ENCODE results near the gene OR2A5. TPM values are rescaled to one million over a fixed set of nuclear protein-coding genes. Genes with fewer than 3 reads are reported as not detected.

The OR2A5 gene
- total RNA-seq, 2 experiments from 2014 or later: not detected

- Mint-ChIP-seq H3K9me3 (peaks cover 2% of the 10 kb centered on the region), H3K4me1 (ENCODE audit: low read depth) (no peaks in the 10 kb centered on the region), H3K27ac (no peak overlapping the region), H3K27me3 (peaks cover 50% of the 10 kb centered on the region), H3K4me3 (no peak overlapping the region), H3K36me3 (ENCODE audit: low read depth) (no peaks in the 10 kb centered on the region)
- Histone ChIP-seq H3K4me1 (ENCODE audit: insufficient read depth, low read length) (no peaks in the 10 kb centered on the region), H3K27me3 (ENCODE audit: control insufficient read depth in 1 of 2, insufficient read depth in 2 of 2, low read length in 2 of 2) (peaks cover 0 to 3% of the 10 kb centered on the region in 2 experiments), H3K36me3 (ENCODE audit: insufficient read depth, low read length) (no peaks in the 10 kb centered on the region), H3K4me3 (ENCODE audit: low read length) (no peak overlapping the region), H3K27ac (ENCODE audit: low read depth in 1 of 2, low read length in 2 of 2) (no peak overlapping the region), H3K9me3 (ENCODE audit: control insufficient read depth in 1 of 2, insufficient read depth in 1 of 2, low read length in 2 of 2) (no peaks in the 10 kb centered on the region)
- CTCF ChIA-PET: no interaction called here
- DNase-seq (no peak), ATAC-seq (ENCODE audit: poor library complexity) (no peak)
- POLR2A ChIA-PET: no interaction called here
- TF ChIP-seq, protein P1, sequence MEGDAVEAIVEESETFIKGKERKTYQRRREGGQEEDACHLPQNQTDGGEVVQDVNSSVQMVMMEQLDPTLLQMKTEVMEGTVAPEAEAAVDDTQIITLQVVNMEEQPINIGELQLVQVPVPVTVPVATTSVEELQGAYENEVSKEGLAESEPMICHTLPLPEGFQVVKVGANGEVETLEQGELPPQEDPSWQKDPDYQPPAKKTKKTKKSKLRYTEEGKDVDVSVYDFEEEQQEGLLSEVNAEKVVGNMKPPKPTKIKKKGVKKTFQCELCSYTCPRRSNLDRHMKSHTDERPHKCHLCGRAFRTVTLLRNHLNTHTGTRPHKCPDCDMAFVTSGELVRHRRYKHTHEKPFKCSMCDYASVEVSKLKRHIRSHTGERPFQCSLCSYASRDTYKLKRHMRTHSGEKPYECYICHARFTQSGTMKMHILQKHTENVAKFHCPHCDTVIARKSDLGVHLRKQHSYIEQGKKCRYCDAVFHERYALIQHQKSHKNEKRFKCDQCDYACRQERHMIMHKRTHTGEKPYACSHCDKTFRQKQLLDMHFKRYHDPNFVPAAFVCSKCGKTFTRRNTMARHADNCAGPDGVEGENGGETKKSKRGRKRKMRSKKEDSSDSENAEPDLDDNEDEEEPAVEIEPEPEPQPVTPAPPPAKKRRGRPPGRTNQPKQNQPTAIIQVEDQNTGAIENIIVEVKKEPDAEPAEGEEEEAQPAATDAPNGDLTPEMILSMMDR (IDR thresholded peaks at IDR 0.05): no peak
- intact Hi-C loops (cut with DNase I, micrococcal nuclease): no loop called here
Measured at GRCh38 chr7:144057954-144058353, 9.2 kb downstream of the OR2A5 start.

- Histone ChIP-seq H3K9me3 (ENCODE audit: control insufficient read depth in 1 of 2, insufficient read depth in 1 of 2, low read length in 2 of 2) (no peaks in the 10 kb centered on the region), H3K4me1 (ENCODE audit: insufficient read depth, low read length) (no peaks in the 10 kb centered on the region), H3K27ac (ENCODE audit: low read depth in 1 of 2, low read length in 2 of 2) (no peak overlapping the region), H3K36me3 (ENCODE audit: insufficient read depth, low read length) (no peaks in the 10 kb centered on the region), H3K27me3 (ENCODE audit: control insufficient read depth in 1 of 2, insufficient read depth in 2 of 2, low read length in 2 of 2) (peaks cover 0 to 5% of the 10 kb centered on the region in 2 experiments), H3K4me3 (ENCODE audit: low read length) (no peak overlapping the region)
- no peak overlapping the region for H3K27ac Mint-ChIP-seq
- H3K36me3 Mint-ChIP-seq (ENCODE audit: low read depth): no peaks in the 10 kb centered on the region
- H3K27me3 Mint-ChIP-seq: peaks cover 56% of the 10 kb centered on the region
- ATAC-seq (ENCODE audit: poor library complexity) (no peak), DNase-seq (no peak)
- TF ChIP-seq, protein P1 (IDR thresholded peaks at IDR 0.05): no peak
- H3K4me3 Mint-ChIP-seq: no peak overlapping the region
- ChIA-PET POLR2A (no interaction called here), CTCF (no interaction called here)
- intact Hi-C loops (cut with DNase I, micrococcal nuclease): no loop called here
- H3K9me3 Mint-ChIP-seq: peaks cover 2% of the 10 kb centered on the region
- H3K4me1 Mint-ChIP-seq (ENCODE audit: low read depth): no peaks in the 10 kb centered on the region
Measured at GRCh38 chr7:144063710-144064109, 15.0 kb downstream of the OR2A5 start.

DNA sequence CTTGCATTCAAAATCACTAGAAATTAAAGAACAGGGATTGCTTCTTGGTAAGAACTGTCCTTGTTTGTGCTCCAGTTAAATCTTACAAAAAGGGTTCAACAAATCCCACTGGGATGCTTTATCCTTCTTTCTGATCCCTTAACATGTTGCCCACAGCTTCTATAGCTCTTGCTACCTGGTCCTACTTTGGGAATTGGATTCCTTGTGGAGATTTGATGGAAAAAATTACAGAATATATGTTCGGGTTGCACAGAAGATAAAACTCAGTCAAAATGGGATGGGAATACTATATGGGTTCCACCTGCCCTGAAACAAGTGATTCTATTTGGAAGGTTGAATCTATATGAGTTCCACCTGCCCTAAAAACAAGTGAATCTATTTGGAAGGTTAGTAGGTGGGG, 20.8 kb downstream of the OR2A5 start, which contains the start of gene OR2A25:
Gene OR2A25, plus strand, starts transcription at position 301 of the 400 bp plus-strand sequence. CDS start 4,409 bp downstream, outside the sequence.
- ChIA-PET POLR2A (no interaction called here), CTCF (no interaction called here)
- DNase-seq (no peak), ATAC-seq (ENCODE audit: poor library complexity) (no peak)
- Mint-ChIP-seq H3K27ac (no peak within 1 kb of the TSS), H3K36me3 (ENCODE audit: low read depth) (no peaks in the 10 kb centered on the region), H3K9me3 (no peaks in the 10 kb centered on the region), H3K27me3 (peaks cover 23% of the 10 kb centered on the region), H3K4me3 (no peak within 1 kb of the TSS), H3K4me1 (ENCODE audit: low read depth) (no peaks in the 10 kb centered on the region)
- Histone ChIP-seq H3K4me3 (ENCODE audit: low read length) (no peak within 1 kb of the TSS), H3K4me1 (ENCODE audit: insufficient read depth, low read length) (no peaks in the 10 kb centered on the region), H3K27me3 (ENCODE audit: control insufficient read depth in 1 of 2, insufficient read depth in 2 of 2, low read length in 2 of 2) (no peaks in the 10 kb centered on the region), H3K27ac (ENCODE audit: low read depth in 1 of 2, low read length in 2 of 2) (no peak within 1 kb of the TSS), H3K36me3 (ENCODE audit: insufficient read depth, low read length) (no peaks in the 10 kb centered on the region), H3K9me3 (ENCODE audit: control insufficient read depth in 1 of 2, insufficient read depth in 1 of 2, low read length in 2 of 2) (no peaks in the 10 kb centered on the region)
- TF ChIP-seq, protein P1 (IDR thresholded peaks at IDR 0.05): no peak
- intact Hi-C loops (cut with DNase I, micrococcal nuclease): no loop called here
